ENCODE measurements around the gene SOCS1. TPM values are rescaled to one million over a fixed set of nuclear protein-coding genes. Genes with fewer than 3 reads are reported as not detected.

SOCS1 gene
- total and polyA plus RNA-seq, 2 of the 8 experiments (the other 6 are each of a cell fraction or from before 2014, with no cell fraction given), result 21.0 to 48.9 TPM

- no peak for TF ChIP-seq HDAC2 (IDR thresholded peaks at IDR 0.05; ENCODE audit: borderline replicate concordance in 1 of 2, low read depth in 2 of 2, low read length in 2 of 2)
Measured at GRCh38 chr16:11264155-11264832, 8.3 kb upstream of the SOCS1 start (continued).

Data from H1 (cell line).